DMS79 (cell line): ENCODE results near the gene CCDC137.
"Not testable (repeated sequence)": the region's sequence is repeated elsewhere in the genome, so short reads cannot be mapped to it uniquely, and the experiment has no call there.

Experiments used
- DNase-seq: peaks from one replicate; lab custom pipeline; 2025; lab: John Stamatoyannopoulos, UW

Gene CCDC137

DNA sequence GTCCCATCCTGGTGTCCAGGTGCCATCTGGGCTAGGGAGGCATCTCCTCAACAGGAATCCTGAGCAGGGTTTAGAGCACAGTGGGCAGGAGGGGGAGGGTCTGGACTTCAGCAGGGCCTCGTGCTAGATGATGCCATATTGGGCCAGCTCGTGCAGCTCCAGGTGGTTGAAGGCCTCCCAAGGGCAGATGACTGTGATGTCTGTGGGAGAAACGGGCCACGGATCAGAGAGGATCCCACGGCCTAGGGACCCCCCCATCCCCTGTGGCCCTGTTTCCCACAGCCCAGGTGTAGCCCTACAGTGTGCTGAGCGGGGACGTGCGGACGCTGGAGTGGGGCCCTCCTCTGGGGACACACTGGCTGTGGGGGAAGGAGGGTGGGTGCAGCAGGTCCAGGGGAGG lies 15.6 kb upstream of the CCDC137 start:
- DNase-seq = no peak

DNA sequence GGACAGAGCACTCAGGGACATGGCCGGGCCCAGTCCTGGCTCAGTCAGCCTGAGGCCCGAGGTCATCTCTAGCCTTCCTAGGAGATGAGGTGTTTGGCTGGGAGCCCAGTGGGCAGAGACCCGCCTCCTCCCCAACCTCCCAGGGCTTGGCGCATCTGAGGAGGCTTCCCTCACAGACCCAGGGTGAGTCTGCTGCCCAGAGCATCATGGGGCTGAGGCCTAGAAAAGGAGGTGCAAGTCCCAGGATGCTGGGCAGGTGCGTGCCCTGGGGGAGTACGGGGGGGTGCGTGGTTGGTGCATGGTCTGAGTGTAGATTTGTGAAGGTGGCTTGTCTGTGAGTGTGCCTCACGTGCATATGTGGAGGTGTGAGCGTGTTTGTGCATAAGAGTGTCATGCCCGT lies 14.8 kb upstream of the CCDC137 start:
- DNase-seq = no peak

DNA sequence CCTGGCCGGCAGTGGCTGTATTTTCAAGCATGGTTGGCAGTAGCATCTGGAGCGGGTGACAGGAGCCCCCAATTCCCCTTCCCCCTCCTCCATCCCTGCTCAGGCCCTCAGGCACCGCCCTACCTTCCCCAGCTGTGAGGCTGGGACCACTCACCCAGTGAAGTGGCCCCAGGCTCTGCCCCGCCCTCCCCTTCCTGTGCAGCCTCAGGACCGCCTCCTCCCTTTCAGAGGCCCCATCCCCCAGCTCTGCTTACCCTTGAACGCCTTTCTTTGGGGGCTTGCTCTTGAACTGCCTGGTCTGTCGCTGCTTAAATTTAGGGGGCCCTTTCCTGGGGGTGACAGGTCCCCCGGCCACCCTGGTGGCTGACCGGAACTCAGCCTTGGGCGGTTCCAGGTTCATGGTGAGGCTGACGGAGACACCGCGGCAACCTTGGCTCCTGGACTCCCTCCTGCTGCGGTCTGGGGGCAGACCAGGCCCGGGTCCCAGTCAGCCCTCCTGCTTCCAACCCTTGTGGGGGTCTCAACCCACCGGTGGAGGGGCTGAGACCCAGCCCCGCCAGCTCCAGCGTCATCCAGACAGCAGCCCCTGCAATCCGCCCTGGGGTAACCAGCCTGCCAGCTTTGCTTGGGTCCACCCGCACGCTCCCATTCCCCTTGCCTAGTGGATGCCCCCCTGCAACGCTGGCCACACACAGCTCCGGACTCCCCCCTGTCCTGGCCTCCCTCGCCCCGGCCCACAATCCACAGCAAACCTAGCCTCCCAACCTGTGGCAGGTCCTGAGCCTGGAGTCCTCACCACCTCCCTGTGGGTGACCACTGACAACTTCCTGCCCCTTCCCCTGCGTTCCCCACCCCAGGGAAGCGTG lies 13.4 kb upstream of the CCDC137 start:
- DNase-seq = no peak

DNA sequence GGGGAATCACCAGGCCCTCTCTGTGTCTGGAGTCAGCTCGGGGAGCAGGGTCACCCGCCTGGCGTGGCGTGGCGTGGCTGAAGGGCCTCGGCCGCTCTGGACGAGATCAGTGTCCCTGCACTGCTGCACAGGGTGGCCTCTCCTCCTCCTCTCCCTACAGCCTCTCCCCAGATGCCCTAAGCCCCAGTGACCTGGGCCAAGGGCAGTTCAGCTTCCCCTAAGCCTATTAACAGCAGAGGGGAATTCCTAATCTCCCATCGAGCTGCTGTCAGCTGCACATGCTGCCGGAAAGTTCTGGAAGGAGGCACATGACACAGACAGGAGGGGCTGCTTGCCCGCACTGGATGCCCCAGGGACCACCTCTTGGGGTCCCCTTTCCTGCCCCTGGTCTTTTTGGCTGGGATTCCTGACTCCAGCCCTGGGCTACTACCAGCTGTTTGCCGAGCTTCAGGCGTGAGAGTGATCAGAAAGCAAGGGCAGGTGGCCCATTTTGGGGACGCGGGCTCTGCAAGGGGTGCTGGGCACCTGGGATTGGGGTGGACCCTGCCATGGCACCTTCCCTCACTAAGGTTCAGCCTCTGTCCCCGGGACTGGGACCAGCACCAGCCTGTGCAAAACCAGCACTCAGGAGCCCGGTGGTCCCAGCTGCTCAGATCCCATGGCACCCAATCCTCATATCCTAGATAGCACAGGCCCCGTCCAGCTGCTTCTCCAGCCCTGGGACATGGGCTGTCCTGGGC lies 11.0 kb upstream of the CCDC137 start:
- no peak for DNase-seq

DNA sequence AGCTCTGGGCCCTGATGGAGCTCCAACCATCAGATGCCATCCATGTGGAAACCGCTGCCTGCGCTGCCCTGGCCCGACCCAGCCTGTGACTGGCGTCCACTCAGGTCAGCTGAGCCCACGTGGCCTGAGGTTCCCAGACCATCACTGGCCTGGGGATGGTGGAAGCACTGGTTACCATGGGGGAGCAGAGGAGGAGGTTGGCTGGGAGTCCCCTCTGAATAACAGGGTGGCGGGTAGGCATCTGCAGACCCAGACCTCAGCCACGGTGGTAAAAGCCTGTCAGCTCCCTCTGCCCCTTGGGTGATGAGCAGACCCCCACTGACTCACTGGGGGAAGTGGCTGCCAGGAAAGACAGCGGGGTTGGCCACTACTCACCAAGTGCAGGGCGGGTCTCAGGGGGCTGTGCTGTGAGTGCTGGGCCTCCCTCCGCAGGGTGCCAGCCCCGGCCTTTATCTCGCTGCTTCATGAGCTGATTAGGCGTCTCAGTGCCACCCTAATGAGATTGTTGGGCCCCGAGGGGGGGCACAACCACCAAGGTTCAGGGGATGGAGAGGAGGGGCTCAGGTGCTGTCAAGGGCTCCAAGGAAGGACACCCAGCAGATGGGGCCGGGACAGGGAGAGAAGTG lies 10.3 kb upstream of the CCDC137 start, which contains the start of gene PDE6G:
Gene PDE6G (minus strand): TSS at position 425 of the 626 bp plus-strand sequence. CDS start 3,237 bp downstream, outside the sequence.
- no peak for DNase-seq

DNA sequence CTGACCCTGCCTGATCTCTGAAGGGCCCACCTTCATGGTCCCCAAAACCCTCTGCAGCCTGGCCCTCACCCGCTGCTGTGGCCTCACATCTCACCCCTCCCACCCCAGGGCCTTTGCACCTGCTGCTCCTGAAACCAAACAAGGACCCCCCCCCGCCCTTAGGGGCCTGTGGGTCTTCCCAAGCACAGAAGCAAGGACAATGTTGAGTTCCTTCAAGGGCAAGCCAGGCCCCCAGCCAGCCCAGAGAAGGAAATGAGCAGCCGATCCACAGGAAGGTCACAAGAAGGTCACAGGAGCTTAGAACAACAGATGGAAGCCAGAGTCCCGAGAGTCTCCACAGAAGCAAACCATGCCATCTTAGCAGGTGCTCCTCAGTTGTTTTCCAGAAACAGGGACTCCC lies 9.7 kb upstream of the CCDC137 start:
- no peak for DNase-seq

DNA sequence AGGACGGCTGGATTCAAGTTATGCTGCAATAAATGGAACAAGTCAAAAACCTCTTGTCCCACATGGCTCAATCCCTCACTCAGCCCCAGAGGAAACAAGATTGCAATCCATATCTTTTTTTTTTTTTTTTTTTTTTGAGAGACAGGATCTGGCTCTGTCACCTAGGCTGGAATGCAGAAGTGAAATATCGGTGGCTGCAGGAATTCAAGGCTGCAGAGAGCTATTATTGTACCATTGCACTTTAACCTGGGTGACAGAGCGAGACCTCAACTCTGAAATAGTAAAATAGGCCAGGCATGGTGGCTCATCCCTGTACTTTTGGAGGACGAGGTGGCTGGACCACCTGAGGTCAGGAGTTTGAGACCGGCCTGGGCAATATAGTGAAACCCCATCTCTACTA lies 7.5 kb upstream of the CCDC137 start:
- no peak for DNase-seq

DNA sequence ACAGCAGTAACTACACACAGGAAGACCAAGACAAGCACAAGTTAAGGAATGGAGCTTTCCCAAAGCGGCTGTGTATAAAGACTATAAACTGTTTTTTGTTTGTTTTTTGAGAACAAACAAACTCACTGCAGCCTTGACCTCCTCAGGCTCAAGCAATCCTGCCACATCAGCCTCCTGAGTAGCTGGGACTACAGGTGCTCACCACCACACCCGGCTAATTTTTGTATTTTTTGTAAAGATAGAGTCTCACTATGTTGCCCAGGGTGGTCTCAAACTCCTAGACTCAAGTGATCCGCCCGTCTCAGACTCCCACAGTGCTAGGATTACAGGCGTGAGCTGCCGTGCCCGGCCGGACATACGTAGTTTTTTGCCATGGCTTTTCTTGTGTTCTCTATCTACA lies 6.1 kb upstream of the CCDC137 start:
- no peak for DNase-seq

DNA sequence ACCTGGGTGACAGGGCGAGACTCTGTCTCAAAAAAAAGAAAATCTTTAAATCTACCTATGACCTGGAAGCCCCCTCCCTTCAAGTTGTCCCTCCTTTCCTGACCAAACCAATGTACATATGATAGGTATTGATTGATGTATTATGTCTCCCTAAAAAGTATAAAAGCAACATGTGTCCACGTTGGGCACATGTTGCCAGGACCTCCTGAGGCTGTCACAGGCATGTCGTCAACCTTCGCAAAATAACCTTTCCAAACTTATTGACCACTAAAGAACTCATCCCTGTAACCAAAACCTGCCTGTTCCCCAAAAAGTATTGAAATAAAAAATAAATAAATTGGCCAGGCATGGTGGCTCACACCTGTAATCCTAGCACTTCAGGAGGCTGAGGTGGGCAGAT lies 4.5 kb upstream of the CCDC137 start:
- no peak for DNase-seq

DNA sequence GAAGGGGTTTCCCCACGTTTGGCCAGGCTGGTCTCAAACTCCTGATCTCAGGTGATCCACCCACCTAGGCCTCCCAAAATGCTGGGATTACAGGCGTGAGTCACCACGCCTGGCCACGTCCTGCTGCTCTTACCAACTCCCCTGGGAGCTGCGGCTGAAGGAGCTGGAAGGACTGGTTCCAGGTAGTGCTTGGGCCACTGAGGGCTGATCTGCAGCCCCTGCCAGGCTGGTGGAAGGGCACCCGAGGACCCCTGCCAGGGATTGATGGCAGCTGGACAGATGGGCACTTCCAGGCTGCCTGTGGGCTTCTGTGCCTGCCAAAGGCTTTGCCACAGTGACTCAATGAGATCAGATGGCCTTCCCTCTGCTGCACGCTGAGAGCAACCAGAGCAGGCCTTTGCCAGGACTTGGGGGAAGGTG lies 2.5 kb upstream of the CCDC137 start:
- DNase-seq = no peak

DNA sequence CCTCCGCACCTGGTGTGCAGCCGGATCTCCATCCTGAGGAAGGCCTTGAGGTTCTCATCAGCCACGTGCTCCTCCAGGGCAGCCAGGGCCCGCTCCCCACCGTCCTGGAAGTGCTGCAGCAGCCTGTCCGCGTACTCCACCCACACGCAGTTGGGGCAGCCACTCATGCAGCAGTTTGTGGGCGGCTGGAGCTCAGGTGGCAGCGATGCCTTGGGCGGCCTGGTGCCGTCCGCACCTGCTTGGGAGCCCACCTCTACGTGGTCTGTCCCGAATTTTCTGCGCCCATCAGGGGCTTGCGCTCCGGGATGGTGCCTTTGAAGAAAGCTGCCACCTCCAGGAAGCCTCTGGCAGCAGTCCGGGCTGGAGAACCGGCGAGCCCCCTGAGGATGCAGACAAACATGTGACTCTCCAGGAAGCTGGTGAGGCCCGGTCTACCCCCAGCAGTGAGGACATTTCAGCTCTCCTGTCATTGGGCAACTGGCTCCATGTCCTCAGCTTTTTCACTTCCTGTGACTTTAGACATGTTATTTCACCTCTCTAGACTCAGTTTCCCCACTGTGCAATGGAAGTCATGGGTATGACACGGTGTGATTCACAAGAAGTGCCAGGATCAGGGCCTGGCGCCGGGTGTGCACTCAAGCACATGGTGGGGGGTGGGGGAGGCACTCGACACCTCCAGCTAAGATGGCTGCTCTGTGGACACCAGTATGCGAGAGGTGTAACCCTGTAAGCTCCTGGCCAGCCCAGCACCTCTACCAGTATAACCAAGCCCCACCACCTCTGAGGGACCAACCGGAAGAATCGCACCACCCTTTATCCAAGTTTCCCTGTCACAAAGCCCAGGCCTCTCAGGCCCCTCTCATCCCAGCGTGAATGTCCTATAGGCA lies 1.1 kb upstream of the CCDC137 start:
- no peak for DNase-seq

DNA sequence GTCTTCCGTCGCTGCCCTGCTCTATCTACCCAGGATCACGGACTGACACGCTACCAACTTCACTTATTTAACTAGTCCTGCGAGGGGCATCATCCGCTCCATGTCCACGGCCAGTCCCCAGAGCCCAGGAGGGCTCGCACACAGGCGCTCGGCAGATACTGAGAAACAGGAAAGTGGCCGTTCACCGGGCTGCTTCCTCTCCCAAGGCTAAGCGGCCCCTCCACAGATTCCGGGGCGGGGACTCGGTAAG lies 520 bp upstream of the CCDC137 start:
- DNase-seq = no peak

DNA sequence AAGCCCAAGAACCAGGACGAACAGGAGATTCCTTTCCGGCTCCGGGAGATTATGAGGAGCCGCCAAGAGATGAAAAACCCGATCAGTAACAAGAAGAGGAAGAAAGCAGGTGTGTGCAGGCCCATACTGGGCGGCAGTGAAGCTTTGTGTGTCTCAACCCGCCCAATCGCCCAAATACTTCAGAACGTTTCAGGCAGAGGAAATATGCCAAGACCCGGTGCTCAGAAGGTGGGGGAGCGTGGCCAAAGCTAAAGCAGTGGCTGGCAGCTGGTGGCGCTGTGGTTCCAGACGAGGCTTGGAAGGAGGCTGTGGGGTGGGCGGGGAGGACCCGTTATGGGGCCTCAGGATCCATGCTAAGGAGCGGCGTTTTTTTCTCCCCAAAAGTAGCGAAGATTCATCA lies 1.2 kb downstream of the CCDC137 start:
- DNase-seq = no peak

DNA sequence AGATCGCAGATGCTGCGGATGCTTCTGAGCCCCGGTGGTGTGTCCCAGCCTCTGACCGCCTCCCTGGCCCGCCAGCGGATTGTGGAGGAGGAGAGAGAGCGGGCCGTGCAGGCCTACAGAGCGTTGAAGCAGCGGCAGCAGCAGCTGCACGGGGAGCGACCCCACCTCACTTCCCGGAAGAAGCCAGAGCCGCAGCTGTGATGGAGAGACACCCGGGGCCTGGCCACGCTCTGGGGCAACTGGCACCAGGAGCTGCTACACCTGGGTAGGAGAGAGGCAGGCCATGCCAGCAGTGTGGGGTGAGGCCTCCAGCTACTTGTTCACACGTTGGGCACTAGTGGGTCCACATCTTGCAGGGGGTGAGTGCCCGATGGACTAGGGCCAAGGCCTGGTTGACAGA lies 6.0 kb downstream of the CCDC137 start:
- no peak for DNase-seq

DNA sequence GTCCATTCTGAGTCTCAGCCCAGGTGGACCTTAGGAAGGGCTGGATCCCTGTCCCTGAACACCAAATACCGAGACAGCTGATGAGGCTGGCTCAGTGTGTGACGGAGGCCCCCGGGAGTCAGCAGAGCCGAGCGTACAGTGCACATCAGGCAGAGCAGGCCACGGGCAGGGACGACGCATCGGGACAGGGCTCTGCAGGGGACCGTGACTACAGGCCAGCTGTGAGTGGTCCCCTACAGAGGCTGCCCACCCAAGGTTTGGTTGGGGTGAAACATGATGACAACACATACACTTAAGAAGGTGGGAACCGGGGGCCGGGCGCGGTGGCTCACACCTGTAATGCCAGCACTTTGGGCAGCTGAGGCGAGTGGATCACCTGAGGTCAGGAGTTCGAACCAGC lies 6.4 kb downstream of the CCDC137 start:
- no peak for DNase-seq

DNA sequence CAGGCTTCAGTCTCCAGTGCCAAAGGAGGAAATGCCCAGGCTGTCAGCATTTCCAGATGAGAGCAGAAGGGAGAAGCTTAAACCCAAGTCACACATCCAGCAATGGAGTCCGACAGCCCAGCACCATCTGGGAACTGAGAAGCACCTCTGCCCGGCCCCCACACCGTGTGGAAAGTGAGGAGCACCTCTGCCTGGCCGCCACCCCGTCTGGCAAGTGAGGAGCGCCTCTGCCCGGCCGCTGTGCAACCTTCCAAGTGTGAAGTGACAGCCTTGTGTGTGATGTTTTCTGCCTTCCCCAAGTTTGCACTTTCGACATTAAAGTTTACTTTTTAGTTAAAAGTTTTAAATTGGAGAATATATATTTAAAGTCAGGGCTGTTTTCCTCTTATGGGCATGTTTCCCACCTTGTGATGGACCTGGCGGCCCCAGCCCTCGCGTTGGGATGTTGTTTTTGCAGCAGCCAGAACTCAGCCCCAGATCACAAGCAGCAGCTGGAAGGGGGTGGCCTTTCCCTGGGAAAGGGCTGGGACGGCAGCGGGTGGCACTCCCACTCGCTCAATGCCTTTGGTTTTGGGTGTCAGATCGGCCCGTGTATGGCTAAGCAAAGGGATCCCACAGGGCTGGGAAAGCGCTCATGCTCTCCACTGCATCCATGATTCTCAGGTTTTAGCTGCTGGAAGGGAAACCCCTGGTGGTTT lies 7.2 kb downstream of the CCDC137 start:
- DNase-seq = no peak

DNA sequence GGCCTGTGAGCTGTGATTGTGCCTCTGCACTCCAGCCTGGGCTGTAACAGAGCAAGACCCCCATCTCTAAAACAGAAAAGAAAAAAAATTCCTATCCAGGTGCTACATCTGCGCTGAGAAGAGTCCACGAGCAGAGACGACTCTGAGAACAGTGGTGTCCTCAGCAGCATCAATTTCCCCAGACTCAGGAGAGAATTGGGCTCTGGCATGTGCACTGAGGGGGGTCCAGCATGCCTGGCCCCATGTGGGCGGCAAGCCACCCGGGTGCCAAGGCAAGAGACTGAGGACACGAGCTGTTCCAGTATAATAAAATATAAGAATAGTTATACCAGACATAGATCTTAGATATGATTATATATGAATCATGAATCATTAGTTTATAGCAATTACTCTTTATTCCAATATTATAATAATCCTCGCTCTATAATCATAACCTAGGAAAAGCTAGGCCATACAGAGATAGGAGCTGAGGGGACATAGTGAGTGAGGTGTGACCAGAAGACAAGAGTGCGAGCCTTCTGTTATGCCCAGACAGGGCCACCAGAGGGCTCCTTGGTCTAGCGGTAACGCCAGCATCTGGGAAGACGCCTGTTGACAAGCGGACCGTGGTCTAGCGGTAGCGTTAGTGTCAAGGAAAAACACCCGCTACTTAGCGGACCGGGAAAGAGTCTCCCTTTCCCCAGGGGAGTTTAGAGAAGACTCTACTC lies 9.1 kb downstream of the CCDC137 start:
- not testable (repeated sequence) for DNase-seq

DNA sequence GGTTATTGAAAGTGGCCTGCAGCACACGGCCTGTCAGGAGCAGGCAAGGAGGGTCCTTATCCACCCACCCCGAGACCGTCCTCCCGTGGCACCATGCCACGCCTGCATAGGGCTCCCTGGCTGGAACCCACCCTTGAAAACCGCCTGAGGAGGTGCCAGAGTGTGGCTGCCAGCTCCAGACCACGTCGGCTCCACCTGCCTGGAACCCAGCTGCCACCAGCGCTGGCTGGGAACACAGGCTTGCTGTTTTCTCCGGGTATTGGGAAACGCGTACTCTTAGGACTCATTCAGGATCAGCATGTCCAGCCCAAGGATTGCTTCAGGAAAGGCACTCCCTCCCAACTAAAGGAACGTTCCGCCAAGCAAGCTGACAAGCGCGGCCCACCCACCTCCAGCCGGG lies 10.4 kb downstream of the CCDC137 start:
- DNase-seq = no peak

DNA sequence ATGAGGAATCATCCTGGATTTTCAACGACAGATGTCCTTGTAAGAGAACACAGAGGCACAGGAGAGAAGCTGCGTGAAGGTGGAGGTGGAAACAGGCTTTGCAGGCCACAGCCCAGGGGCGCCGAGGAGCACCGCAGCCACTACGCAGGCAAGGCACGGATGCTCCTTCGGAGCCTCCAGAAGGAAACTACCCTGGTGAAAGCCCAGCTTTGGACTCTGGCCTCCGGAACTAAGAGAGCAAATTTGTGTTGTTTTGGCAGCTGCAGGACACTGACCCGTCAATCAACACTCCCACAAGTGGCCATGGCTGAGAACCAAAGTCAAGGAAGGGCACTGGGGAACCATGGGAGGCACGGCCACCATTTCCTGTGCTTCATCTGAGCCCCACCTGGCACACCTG lies 13.6 kb downstream of the CCDC137 start:
- DNase-seq = no peak

DNA sequence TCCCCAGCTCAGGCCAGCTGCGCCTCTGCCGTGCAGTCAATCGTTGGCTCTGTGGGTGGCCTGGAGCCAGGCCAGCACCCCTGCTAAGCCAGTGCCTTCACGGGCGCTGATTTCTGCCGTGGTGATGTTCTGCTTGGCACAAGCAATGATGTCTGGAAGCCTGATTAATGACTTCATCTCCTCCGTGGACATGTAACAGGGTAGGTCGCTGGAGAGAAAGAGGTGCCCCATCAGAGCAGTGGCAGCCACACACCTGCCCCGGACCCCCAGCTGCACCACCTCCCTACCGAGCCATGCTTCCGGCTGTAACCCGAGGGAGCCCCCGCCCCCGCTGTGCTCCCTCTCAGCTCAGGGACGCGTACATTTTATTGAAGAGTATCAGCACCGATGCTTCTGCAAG lies 15.1 kb downstream of the CCDC137 start:
- DNase-seq = no peak
